IMR-90 (cell line): Measurements from ENCODE around the gene SLC10A6. TPM values are rescaled to one million over a fixed set of nuclear protein-coding genes. Genes with fewer than 3 reads are reported as not detected.

Experiments used
- ATAC-seq: fragments of 200-7000 bp; cut with Tn5 transposase; 2 replicates; pipeline ENCODE4 v1.9.1; 2020; ENCODE audit warnings: low read depth, mild to moderate bottlenecking, moderate library complexity
- BruUV-seq: library from RNA; stranded (reverse); fragments of 400-500 nt; replicated peaks from 2 replicates; lab custom pipeline; 2021; lab: Mats Ljungman, UMichigan
- CTCF ChIA-PET: fragments of 300-600 bp; formaldehyde crosslinking; extraction: SDS; loops from one replicate; lab custom pipeline; 2021; ENCODE audit warnings: antibody characterized with exemption; lab: Yijun Ruan, JAX
- POLR2A ChIA-PET: fragments of 300-600 bp; sonication (Branson Sonifier 250); formaldehyde crosslinking; loops from one replicate; lab custom pipeline; 2022; ENCODE audit warnings: antibody characterized with exemption; ENCODE audit not compliant: unreplicated experiment; lab: Charles Lee
- DNase-seq: peaks from one replicate; pipeline ENCODE4 v3.0.0; 2013
- H2AFZ ChIP-seq: replicated peaks from 2 replicates; pipeline ENCODE3; 2013; ENCODE audit warnings: low read length, mild to moderate bottlenecking; ENCODE audit not compliant: poor library complexity
- H2AK5ac ChIP-seq: 2 replicates; pipeline ENCODE4 v1.6.1; 2013; ENCODE audit warnings: low read depth, low read length, inconsistent platforms
- H2AK9ac ChIP-seq: replicated peaks from 2 replicates; pipeline ENCODE3; 2013; ENCODE audit warnings: mild to moderate bottlenecking, low read depth, low read length, moderate library complexity; ENCODE audit not compliant: poor library complexity
- H2BK120ac ChIP-seq: 2 replicates; pipeline ENCODE4 v1.6.1; 2013; ENCODE audit warnings: low read depth, low read length, inconsistent platforms
- H2BK15ac ChIP-seq: 3 replicates; pipeline ENCODE4 v1.6.1; 2013; ENCODE audit warnings: low read depth, low read length, inconsistent platforms
- H2BK20ac ChIP-seq: 2 replicates; pipeline ENCODE4 v1.6.1; 2013; ENCODE audit warnings: low read depth, mild to moderate bottlenecking, inconsistent platforms, low read length, moderate library complexity
- H2BK5ac ChIP-seq: 2 replicates; pipeline ENCODE4 v1.6.1; 2013; ENCODE audit warnings: mild to moderate bottlenecking, low read depth, low read length, inconsistent platforms; ENCODE audit not compliant: poor library complexity, severe bottlenecking
- H3K14ac ChIP-seq: replicated peaks from 2 replicates; pipeline ENCODE4 v1.6.1; 2013; ENCODE audit warnings: low read depth, low read length, inconsistent platforms
- H3K18ac ChIP-seq: 2 replicates; pipeline ENCODE4 v1.6.1; 2013; ENCODE audit warnings: low read depth, low read length, control low read depth
- H3K23ac ChIP-seq: 2 replicates; pipeline ENCODE4 v1.6.1; 2013; ENCODE audit warnings: low read depth, low read length, inconsistent platforms
- H3K27ac ChIP-seq: 2 replicates; pipeline ENCODE4 v1.5.1; 2013; ENCODE audit warnings: mild to moderate bottlenecking, control low read depth, low read length; ENCODE audit not compliant: insufficient read depth
- H3K27me3 ChIP-seq: 2 replicates; pipeline ENCODE4 v1.6.1; 2013; ENCODE audit warnings: low read length; ENCODE audit not compliant: control insufficient read depth, insufficient read depth
- H3K36me3 ChIP-seq: 2 replicates; pipeline ENCODE4 v1.6.1; 2013; ENCODE audit warnings: low read length, mixed read lengths; ENCODE audit not compliant: control insufficient read depth, insufficient read depth
- H3K4ac ChIP-seq: 2 replicates; pipeline ENCODE4 v1.6.1; 2013; ENCODE audit warnings: low read depth, low read length, inconsistent platforms
- H3K4me1 ChIP-seq: 2 replicates; pipeline ENCODE4 v1.6.1; 2013; ENCODE audit warnings: low read length, mixed read lengths; ENCODE audit not compliant: control insufficient read depth, insufficient read depth
- H3K4me2 ChIP-seq: 2 replicates; pipeline ENCODE4 v1.6.1; 2013; ENCODE audit warnings: low read depth, mild to moderate bottlenecking, control low read depth, low read length, moderate library complexity
- H3K4me3 ChIP-seq: 2 replicates; pipeline ENCODE4 v1.5.1; 2013; ENCODE audit warnings: low read depth, mild to moderate bottlenecking, control low read depth, low read length, moderate library complexity; ENCODE audit not compliant: insufficient read depth
- H3K56ac ChIP-seq: 2 replicates; pipeline ENCODE4 v1.6.1; 2013; ENCODE audit warnings: low read length, inconsistent platforms; ENCODE audit not compliant: insufficient read depth; ENCODE audit errors: extremely low read depth
- H3K79me1 ChIP-seq, 2 experiments: 2 replicates each; pipeline ENCODE4 v1.6.1; 2013; ENCODE audit warnings: low read length in 2 of 2, inconsistent platforms in 1 of 2, low read depth in 1 of 2
- H3K9ac ChIP-seq: 2 replicates; pipeline ENCODE4 v1.6.1; 2013; ENCODE audit warnings: low read depth, low read length, control low read depth
- H3K9me1 ChIP-seq: 2 replicates; pipeline ENCODE4 v1.6.1; 2013; ENCODE audit warnings: low read length, inconsistent platforms; ENCODE audit not compliant: insufficient read depth
- H3K9me3 ChIP-seq: 2 replicates; pipeline ENCODE4 v1.6.1; 2013; ENCODE audit warnings: low read length; ENCODE audit not compliant: control insufficient read depth, insufficient read depth
- H4K20me1 ChIP-seq: 2 replicates; pipeline ENCODE4 v1.6.1; 2013; ENCODE audit warnings: low read length, inconsistent platforms; ENCODE audit not compliant: insufficient read depth
- H4K5ac ChIP-seq: 2 replicates; pipeline ENCODE4 v1.6.1; 2013; ENCODE audit warnings: mild to moderate bottlenecking, low read depth, low read length, control low read depth
- H4K8ac ChIP-seq, 2 experiments: 2 replicates each; pipeline ENCODE4 v1.6.1; 2013; ENCODE audit warnings: low read depth in 2 of 2, low read length in 2 of 2, control low read depth in 1 of 2, inconsistent platforms in 1 of 2
- H4K91ac ChIP-seq: 2 replicates; pipeline ENCODE4 v1.6.1; 2013; ENCODE audit warnings: low read depth, low read length, inconsistent platforms; ENCODE audit not compliant: insufficient read depth
- RFX5 ChIP-seq: IDR thresholded peaks from 2 replicates; pipeline ENCODE4 v1.8.0; 2012; ENCODE audit warnings: low read depth, mild to moderate bottlenecking, low read length, moderate library complexity
- WGBS, 2 experiments: methylation state at CpG; one replicate each; pipeline versions ENCODE4 v1.1.5 to v1.1.7; 2013; ENCODE audit warnings: missing lambda C conversion rate in 2 of 2; ENCODE audit not compliant: insufficient read length in 1 of 2; ENCODE audit errors: extremely low coverage in 2 of 2; 5-methylcytosine and 5-hydroxymethylcytosine counted together
- dilution Hi-C: fragments of 300-500 bp; cut with HindIII; formaldehyde crosslinking; loops from one replicate; pipeline ENCODE4 v1.14.3; 2018; ENCODE audit warnings: low sequenced_read_pairs; ENCODE audit not compliant: unreplicated experiment
- in situ Hi-C: fragments of 300-500 bp; cut with MboI; formaldehyde crosslinking; loops from 3 replicates; pipeline ENCODE4 v1.14.3; 2019; ENCODE audit warnings: low sequenced_read_pairs, inconsistent platforms, mixed read lengths
- intact Hi-C: fragments of 100-400 bp; cut with micrococcal nuclease; formaldehyde crosslinking; loops from 2 replicates; pipeline ENCODE4 v1.10.0; 2022
- polyA plus RNA-seq, 3 experiments: library from polyadenylated mRNA; depleted of rRNA; stranded (reverse); fragments of >200 nt; gene quantifications; 2 replicates each; pipeline ENCODE4 v1.2.3, GENCODE V29; 2012; ENCODE audit warnings: low replicate concordance in 1 of 3
- total RNA-seq: library from RNA; depleted of rRNA; stranded (reverse); fragments of >200 nt; gene quantifications from 2 replicates; pipeline ENCODE4 v1.2.3, GENCODE V29; 2012

The SLC10A6 gene
- total and polyA plus RNA-seq, 2 of the 4 experiments (the other 2 are of a cell fraction) = not detected

- no peaks in the 10 kb centered on the region for H3K4me1 ChIP-seq
- ATAC-seq (no peak), DNase-seq (no peak)
- BruUV-seq = no TSS peak
- WGBS, 2 experiments = no CpG with 5 or more reads among the region's 4 CpGs
- no peak for TF ChIP-seq RFX5
- H4K91ac ChIP-seq = no peak overlapping the region
- no peak overlapping the region for H3K18ac ChIP-seq
- no peak overlapping the region for H2AK9ac ChIP-seq
- H3K79me1 ChIP-seq = no peaks in the 10 kb centered on the region
- H4K8ac ChIP-seq = no peak overlapping the region
- H2BK15ac ChIP-seq = no peak overlapping the region
- no peaks in the 10 kb centered on the region for H3K36me3 ChIP-seq
- no peak overlapping the region for H2BK20ac ChIP-seq
- in situ Hi-C loops = no loop called here
- H2AFZ ChIP-seq = no peak overlapping the region
- H4K5ac ChIP-seq = no peak overlapping the region
- H3K9me1 ChIP-seq = no peaks in the 10 kb centered on the region
- dilution Hi-C loops = no loop called here
- H2AK5ac ChIP-seq = no peak overlapping the region
- no peak overlapping the region for H3K14ac ChIP-seq
- no peak overlapping the region for H3K56ac ChIP-seq
- no peak overlapping the region for H3K4ac ChIP-seq
- H3K9me3 ChIP-seq = peaks cover 23% of the 10 kb centered on the region
- no peak overlapping the region for H3K23ac ChIP-seq
- intact Hi-C loops = no loop called here
- H3K27ac ChIP-seq = no peak overlapping the region
- H4K20me1 ChIP-seq = no peaks in the 10 kb centered on the region
- no peak overlapping the region for H2BK120ac ChIP-seq
- no peak overlapping the region for H3K4me3 ChIP-seq
- H3K9ac ChIP-seq = no peak overlapping the region
- POLR2A ChIA-PET = no interaction called here
- CTCF ChIA-PET = no interaction called here
- H3K4me2 ChIP-seq = no peak overlapping the region
- H3K27me3 ChIP-seq = no peaks in the 10 kb centered on the region
- no peak overlapping the region for H2BK5ac ChIP-seq
Measured at GRCh38 chr4:86876894-86877685, 27.9 kb upstream of the SLC10A6 start.
